ENCODE results near the gene SNX15.
"Not testable (repeated sequence)": the region's sequence is repeated elsewhere in the genome, so short reads cannot be mapped to it uniquely, and the experiment has no call there.

Gene SNX15

DNA sequence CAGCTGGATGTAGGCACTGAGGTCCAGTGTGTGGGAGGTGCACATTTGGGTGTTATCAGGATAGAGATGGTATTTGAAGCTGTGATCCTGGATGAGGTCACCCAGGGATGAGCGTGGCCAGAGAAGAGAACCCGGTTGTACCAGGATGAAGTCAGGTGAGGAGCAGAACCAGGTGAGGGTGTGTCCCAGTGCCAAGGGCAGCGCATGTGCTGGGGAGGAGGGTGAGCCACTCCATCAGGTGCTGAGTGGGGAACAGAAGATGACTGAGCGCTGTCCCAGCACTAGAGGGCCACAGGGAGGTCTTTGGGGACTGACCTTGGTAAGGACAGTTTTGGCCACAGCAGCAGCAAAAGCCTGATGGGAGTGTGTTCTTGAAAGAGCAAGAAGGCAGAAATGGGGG lies 10.5 kb upstream of the SNX15 start:
- no peak for DNase-seq

DNA sequence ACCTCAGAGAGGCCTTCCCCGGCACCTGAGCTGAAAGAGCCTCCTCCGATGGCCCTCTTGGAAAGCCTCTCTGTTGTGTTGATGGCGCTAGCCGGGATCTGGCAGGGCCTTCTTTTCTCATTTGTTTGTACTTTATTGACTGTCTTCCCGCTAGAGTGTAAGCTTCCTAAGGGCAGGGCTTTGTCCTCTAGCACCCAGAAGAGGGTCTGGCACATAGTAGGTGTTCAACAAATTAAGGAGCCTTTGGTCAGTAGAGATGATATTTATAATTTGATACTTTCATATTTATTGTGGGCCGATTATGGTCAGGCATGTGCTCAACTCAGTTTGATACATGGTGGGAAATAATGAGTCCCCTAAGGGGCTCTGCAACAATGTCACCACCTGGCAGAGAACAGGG lies 9.3 kb upstream of the SNX15 start:
- no peak for DNase-seq

DNA sequence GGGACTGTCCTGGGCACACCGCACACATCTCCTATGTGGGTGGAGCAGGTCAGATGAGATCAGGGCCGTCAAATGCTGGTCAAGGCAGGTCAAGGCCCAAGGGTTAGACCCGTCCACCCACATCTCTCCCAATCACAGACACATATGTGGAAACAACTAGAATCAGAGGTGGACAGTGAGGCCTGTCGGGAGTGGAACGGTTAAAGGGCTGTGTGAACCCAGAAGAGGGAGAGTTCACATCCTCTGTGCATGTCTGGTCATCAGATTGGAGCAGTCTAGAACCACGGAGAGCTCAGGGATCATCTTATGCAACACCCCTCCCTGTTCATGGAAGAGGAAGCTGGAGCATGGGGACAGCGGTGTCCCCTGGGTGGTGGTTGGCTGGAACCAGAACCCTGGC lies 7.4 kb upstream of the SNX15 start:
- DNase-seq = no peak

DNA sequence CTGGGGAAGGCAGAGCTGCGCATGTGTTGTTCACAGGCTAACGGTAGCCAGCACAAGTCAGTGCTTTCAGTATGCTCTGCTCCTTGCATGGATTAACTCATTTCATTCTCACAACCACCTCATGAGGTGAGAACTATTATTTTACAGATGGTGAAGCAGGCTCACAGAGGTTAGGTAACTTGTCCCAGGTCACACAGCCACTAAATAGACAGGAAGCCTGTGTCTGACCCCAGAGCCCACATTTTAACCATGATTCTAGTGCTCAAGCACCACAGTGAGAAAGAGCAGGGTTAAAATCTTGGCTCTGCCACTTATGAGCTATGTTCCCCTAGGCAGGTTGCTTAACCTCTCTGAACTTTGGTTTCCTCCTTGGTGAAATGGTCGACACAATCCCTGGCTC lies 6.2 kb upstream of the SNX15 start:
- no peak for DNase-seq

DNA sequence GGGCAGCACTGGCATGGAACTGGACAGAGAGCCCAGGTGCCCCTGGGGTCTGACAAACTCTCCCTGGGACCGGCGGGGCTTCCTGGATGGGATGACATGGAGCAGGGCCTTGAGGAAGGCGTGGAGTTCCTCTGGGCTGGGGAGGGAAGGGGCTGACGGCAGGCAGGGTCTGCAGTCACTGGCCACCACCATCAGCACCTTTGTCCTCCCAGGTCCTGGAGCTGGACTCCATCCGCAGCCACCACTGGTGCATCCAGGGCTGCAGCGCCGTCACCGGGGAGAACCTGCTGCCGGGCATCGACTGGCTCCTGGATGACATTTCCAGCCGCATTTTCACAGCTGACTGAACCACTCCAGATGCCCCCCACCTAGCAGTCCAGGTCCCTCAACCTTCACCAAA lies 5.7 kb upstream of the SNX15 start:
- no peak for DNase-seq

DNA sequence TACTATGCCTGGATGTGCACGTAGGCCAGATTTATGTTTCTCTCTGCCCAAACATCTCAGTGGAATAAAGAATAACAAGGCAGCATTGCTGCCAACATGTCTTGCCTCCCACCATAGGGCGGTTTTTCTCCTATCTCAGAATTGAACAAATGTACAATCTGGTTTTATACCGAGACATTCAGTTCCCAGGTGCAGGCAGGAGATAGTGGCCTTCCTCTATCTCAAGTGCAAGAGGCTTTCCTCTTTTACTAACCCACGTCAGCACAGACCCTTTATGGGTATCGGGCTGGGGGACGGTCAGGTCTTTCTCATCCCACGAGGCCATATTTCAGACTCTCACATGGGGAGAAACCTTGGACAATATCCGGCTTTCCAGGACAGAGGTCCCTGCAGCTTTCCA lies 3.7 kb upstream of the SNX15 start:
- not testable (repeated sequence) for DNase-seq

DNA sequence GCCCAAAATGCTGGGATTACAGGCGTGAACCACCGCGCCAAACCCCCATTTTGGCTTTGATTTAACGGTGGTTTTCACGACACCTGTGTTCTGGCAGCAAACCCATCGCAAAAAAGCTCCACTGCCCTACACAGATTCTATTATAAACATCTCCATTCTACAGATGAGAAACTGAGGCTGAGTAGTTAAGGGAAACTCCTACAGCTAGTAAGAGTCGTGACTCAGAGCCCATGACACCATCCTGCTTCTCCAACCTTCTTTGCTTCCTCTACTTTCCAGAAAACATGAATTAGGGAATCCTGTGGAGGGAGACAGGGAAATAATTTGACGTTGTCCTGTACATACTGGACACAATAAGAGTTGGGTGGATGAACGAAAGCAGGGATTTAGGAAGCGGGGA lies 429 bp upstream of the SNX15 start:
- DNase-seq = no peak

DNA sequence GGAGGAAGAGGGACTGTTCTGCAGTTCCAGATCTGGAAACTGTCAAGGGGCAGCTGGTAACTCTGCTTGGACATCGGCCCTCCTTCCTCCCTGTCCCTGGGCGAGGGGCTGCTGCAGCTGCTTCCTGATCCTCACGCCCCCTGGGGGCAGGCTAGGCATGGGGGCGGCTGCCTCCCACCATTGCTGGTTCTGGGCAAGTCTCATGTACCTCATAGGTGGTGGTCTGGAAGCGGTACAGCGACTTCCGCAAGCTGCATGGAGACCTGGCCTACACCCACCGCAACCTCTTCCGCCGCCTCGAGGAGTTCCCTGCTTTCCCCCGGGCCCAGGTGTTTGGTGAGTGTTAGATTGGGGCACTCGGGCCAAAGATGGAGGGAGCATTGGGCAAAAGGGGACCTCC lies 5.0 kb downstream of the SNX15 start:
- DNase-seq = no peak

DNA sequence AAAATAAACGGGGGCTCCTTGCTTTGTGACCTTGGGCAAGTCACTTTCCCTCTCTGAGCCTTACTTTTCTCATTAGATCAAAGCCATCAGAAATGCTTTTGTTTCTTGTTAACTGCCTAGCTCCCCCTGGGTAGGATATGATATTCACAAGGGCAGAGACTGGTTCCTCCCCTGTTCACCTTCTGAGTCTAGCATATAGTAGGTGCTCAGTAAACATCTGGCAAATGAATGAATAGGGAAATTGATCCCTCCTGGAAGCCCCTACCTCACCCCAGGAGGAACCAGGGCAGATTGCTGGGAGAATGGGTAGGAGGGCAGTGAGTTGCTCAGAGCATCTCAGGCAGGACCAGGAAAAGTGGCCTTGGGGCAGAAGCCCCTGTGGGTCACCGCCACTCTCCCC lies 7.2 kb downstream of the SNX15 start:
- DNase-seq = no peak

DNA sequence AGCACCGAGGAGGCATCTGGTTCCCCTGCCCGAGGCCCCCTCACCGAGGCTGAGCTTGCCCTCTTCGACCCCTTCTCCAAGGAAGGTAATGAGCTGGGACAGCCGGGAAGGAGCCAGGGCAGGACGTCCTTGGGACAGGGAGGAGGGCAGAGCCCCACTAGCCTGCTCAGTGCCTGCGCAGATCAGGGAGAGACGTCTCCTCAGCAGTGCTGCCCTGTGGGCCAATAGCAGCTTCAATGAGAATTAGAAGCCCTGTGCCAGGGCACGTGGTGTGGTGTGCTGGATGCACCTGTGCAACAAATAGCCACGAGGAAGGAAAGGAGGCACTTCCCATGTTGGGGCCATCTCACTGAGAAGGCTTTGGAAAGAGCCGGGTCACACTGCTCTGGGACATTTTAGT lies 8.3 kb downstream of the SNX15 start:
- DNase-seq = no peak

DNA sequence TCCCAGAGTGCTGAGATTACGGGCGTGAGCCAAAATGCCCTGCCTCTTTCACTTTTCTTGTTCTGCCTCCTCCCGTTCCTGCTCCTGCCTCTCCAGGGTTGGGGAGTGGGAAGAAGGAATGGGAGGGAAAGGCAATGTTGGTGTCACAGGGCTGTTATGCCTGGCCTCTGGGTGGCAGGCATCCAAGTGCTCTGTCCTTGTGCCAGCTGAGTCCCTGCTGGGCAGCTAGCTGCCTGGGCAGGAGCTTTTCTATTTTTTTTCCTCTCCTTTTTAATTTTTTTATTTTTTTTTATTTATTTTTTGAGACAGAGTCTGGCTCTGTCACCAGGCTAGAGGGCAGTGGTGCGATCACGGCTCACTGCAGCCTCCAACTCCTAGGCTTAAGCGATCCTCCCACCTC lies 9.7 kb downstream of the SNX15 start:
- no peak for DNase-seq

DNA sequence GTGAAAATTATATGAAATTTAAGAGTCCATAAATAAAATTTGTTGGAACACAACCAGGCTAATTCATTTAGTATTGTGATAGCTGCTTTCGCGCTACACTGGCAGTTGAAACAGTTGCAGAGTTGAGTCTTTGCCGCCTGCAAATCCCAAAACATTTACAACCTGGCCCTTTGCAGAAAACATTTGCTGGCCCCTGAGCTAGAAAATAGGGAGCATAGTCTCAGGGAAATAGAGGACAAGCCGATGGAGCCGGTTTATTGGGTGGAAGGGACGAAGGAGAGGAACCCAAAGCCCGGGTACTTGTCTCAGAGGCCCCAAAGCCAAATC lies 13.2 kb downstream of the SNX15 start:
- no peak for DNase-seq

DNA sequence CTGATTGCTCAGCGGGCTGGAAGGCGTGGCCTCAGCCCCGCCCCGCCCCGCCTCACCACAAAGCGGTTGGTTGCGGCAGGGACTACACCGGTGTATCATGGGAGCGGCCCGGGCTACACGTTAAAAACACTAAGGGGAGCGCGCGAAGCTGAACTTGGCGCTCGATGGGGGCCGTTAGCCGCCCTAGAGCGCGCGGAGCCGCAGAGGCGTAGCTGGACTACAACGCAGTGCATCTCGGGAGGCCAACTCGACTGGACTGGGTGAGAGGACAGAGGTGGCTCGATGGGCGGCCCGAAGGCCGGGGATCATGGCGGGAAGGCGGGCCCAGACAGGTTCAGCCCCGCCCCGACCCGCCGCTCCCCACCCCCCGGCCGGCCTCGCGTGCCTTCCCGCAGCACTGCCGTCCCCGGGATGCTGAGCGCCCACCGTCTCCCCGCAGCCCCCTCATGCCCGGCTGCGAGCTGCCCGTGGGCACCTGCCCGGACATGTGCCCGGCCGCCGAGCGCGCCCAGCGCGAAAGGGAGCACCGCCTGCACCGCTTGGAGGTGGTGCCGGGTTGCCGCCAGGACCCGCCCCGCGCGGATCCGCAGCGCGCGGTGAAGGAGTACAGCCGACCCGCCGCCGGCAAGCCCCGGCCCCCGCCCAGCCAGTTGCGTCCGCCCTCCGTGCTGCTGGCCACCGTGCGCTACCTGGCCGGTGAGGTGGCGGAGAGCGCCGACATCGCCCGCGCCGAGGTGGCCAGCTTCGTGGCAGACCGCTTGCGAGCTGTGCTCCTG lies 13.8 kb downstream of the SNX15 start, which contains the start of gene SAC3D1:
SAC3D1 (plus strand) TSS at position 364 of the 776 bp plus-strand sequence; CDS start at position 447, 83 bp downstream.
- peak; percentile 94 for DNase-seq

DNA sequence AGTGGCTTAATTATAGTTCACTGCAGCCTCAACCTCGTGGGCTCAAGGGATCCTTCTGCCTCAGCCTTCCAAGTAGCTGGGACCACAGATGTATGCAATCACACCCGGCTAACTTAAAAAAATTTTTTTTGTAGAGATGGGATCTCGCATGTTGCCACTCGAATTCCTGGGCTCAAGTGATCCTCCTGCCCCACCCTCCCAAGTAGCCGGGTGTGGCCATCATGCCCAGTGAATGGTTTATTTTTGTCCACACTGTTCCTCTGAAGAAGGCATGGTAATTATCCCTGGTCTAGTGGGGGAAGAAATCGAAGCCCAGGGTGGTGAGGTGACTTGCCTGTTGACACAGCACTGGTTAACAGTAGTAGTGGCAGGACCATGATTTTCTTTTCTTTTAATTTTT lies 15.7 kb downstream of the SNX15 start:
- DNase-seq = no peak

DNA sequence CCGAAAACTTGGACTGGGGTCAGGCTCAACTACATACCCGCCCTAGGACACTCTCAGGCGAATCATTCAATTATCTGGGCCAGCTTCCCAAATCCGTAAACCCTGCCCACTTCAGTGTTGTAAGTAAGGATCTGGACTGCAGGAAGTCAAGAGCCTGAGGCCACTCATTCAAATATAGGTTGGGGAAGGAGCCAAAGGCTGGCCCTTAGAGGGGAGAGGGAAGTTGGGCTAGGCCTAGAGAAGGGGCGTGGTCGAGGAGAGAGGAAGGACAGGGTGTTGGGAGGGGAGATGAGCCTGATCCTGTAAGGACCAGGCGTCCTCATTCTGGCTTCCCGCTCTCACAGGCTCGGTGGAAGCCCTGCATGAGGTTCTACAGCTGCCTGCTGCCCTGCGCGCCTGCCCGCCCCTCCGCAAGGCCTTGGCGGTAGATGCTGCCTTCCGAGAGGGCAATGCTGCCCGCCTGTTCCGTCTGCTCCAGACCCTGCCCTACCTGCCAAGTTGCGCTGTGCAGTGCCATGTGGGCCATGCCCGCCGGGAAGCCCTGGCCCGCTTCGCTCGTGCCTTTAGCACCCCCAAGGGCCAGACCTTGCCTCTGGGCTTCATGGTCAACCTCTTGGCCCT lies 16.8 kb downstream of the SNX15 start:
- peak; percentile 41 for DNase-seq

DNA sequence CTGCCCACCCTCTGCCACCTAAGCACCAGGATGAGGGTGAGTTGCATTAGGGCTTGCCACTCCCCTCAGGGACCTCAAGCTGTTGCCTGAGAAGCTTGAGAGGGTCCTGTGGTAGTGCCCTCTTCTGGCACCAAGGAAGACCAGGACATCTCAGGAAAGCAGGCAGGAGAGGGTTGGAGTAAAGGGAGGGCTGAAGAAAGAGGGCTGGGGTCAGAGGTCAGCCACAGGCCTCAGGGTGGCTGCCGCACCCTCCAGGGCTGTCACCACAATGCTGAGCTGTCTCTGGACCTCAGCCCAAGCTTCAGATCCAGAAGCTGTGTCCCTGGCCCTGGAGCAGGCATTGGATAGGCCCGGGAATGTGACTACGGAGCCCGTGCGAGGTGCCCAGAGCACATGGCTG lies 17.8 kb downstream of the SNX15 start:
- no peak for DNase-seq

DNA sequence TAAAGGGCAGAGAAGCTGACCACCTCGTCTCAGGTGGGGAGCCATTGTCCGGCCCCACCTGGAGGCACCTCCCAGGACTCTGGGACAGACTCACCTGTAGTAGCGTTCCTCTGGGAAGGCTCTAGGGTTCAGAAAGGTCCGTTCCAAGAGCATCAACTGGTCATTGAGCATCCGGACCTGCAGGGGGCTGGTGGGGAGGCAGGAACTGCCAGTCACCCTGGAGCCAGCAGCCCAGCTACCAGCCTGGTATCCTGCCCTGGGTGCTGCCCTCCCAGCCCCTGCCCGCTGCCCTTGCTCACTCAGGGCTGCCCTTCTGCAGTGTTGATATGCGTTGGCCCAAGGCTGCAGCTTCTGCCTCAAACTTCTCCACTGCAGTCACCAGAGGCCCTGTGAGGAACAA lies 18.5 kb downstream of the SNX15 start:
- no peak for DNase-seq

DNA sequence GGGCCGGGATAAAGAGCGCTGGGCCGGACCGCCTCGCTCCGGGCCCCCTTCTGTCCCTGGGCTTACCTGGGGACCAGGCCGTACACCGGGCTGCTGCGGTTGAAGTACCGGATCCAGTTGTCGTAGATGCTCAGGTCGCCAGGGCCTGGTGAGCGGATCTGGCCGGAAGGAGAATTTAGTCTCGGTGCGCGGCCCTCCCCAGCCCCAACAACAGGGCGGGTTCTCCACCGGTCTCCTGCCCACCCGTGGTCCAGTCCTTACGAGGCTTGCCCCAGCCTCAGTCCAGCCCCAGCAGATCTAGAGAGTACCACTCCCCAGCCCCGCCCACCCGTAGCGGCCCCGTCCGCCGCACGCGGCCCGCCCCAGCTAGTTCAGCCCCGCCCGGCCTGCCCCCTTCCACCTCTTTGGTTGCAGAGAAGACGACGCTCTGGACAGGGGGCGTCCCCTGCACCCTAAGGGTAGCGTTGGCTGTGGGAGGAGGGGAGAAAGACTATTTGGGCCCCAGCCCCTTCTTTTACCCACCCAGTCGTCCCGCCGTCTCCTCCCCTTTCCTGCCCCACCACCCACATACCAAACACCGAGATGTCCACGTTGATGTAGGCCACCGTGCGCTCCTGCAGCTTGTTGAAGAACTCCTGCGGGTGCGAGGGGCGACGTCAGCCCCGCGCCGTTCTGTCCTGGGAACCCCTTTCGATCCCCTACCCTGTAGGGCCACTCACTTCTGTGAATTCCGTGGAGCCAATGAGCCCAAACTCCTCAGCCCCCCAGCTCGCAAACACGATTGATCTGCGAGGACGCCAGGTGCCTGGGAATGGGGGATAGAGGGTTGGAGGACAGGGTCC lies 20.6 kb downstream of the SNX15 start:
- DNase-seq = peak; percentile 56

DNA sequence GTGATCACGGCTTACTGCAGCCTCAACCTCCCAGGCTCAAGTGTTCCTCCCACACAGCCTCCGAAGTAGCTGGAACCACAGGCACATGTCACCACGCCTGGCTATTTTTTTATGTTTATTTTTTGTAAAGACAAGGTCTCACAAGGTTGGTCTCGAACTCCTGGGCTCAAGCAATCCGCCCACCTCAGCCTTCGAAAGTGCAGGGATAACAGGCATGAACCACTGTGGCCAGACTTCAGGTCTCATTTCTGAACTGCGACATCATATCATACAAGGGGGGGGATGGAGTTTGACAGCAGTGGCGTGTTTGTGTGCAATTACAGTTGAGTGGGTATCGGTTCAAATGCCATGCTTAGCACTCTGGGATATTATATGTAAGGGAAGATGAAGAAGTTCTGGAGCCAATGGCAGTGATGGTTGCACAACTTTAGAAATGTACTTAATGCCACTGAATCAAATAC lies 24.2 kb downstream of the SNX15 start:
- no peak for DNase-seq

DNA sequence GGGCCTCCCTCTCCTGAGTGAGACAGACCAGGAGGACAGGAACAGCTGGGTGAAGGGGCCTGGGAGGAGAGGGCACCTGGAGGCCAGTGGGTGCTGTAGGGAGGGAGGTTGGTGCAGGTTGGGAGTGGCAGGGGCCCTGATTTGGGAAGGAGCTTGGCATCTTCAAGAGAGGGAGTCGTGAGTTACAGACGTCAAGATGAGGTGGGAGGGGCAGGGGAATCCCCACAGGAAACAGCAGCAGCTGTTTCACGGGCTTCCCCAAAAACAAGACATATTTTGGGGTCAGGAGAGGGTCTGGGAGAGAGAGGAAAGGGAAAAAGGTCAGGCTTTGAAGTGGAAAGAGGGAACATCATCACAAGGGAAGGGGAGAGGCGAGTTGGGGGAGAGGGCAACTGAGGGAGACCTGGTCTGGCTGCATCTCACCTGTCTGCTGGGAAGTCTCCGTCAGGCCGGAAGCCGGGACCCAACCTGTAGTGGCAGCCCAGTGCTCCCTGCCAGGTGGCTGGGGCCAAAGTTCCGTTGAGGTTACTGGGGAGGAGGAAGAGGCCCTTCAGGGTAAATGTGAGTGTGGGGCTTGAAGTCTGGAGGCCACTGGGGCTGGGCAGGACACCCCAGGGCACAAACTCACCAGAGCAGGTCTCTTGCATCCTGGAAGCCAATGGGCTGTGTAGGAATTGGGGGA lies 26.7 kb downstream of the SNX15 start:
- DNase-seq = no peak

DNA sequence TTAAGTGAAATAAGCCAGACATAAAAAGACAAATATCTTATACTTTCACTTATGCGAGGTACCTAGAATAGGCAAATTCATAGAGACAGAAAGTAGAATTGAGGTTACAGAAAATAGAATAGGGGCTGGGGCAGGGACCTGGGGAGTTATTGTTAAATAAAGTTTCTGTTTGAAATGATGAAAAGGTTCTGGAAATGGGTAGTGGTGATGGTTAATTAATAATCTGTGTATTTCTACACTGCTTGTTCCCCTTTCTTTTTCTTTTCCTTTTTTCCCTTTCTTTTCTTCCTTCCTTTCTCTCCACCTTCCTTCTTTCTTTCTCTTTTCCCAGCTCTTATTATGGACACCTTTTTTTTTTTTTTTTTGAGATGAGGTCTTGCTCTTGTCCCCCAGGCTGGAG lies 28.3 kb downstream of the SNX15 start:
- no peak for DNase-seq

DNA sequence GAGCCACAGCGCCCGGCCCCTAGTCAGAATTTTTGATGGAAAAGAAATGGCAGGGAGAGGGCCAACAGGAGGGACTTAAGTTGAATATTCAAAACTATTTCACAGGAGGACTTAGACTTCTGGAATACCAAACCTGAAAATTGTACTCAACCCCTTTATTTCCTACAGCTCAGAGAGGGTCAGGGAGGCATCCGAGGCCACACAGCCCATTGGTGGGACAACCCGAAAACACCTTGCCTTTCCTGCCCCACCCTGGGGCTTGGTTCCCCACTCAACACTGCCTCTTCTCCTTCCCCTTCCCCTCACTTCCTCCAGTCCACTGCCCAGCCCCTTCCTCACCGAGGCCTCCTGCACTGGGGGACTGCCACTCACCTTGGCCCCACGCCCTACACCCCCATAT lies 29.8 kb downstream of the SNX15 start:
- no peak for DNase-seq

DNA sequence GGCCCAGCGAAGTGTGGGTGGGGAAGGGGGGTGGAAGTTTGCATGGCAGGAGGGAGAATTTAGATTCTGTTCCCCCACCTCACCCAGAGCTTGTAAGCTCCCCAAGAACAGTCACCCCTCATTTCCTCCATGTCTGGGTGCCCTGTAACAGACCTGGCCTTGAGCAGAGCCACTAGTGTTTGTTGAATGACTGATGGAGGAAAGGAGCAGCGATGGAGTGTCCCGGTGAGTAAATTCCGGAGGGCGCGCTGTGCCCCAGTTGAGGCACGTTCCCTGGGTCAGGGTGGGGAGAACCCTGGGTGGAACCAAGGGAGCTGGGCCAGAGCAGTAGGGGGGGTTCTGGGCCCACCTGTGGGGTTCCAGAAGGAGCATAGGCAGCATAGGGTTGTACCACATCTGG lies 30.3 kb downstream of the SNX15 start:
- DNase-seq = no peak
